Activated naive CD4-positive, alpha-beta T cell treated with anti-CD3 and anti-CD28 coated beads for 36 hours (primary cell): ENCODE measurements around the gene PIBF1. TPM values are rescaled to one million over a fixed set of nuclear protein-coding genes. Genes with fewer than 3 reads are reported as not detected.
"Not testable (repeated sequence)": the region's sequence is repeated elsewhere in the genome, so short reads cannot be mapped to it uniquely, and the experiment has no call there.

ENCODE experiments used
- CTCF ChIA-PET: fragments of 350-600 bp; sonication (Branson Sonifier 250); formaldehyde crosslinking; loops from one replicate; lab custom pipeline; 2021; ENCODE audit warnings: antibody characterized with exemption; lab: Charles Lee
- DNase-seq: peaks from one replicate; pipeline ENCODE4 v3.0.0-alpha.2; 2020
- H3K27ac Mint-ChIP-seq: one replicate; pipeline ENCODE4 v1.8.0; 2021; ENCODE audit warnings: mild to moderate bottlenecking, mixed read lengths
- H3K27me3 Mint-ChIP-seq: one replicate; pipeline ENCODE4 v1.8.0; 2021; ENCODE audit warnings: low read depth, mixed read lengths
- H3K36me3 Mint-ChIP-seq: one replicate; pipeline ENCODE4 v1.8.0; 2021; ENCODE audit warnings: low read depth, mixed read lengths
- H3K4me1 Mint-ChIP-seq: one replicate; pipeline ENCODE4 v1.8.0; 2021; ENCODE audit warnings: low read depth, mixed read lengths
- H3K4me3 Mint-ChIP-seq: one replicate; pipeline ENCODE4 v1.8.0; 2021; ENCODE audit warnings: mild to moderate bottlenecking, moderate library complexity, mixed read lengths
- H3K9me3 Mint-ChIP-seq: one replicate; pipeline ENCODE4 v1.8.0; 2021; ENCODE audit warnings: mixed read lengths
- intact Hi-C: fragments of 100-400 bp; cut with micrococcal nuclease; formaldehyde crosslinking; loops from one replicate; pipeline ENCODE4 v1.15.1; 2023
- total RNA-seq, 2 experiments: library from RNA; stranded (reverse); gene quantifications; one replicate each; pipeline ENCODE4 v1.2.3, GENCODE V29; 2021

Gene PIBF1
- total RNA-seq, 2 experiments from 2014 or later: 19.5 to 23.5 TPM

DNA sequence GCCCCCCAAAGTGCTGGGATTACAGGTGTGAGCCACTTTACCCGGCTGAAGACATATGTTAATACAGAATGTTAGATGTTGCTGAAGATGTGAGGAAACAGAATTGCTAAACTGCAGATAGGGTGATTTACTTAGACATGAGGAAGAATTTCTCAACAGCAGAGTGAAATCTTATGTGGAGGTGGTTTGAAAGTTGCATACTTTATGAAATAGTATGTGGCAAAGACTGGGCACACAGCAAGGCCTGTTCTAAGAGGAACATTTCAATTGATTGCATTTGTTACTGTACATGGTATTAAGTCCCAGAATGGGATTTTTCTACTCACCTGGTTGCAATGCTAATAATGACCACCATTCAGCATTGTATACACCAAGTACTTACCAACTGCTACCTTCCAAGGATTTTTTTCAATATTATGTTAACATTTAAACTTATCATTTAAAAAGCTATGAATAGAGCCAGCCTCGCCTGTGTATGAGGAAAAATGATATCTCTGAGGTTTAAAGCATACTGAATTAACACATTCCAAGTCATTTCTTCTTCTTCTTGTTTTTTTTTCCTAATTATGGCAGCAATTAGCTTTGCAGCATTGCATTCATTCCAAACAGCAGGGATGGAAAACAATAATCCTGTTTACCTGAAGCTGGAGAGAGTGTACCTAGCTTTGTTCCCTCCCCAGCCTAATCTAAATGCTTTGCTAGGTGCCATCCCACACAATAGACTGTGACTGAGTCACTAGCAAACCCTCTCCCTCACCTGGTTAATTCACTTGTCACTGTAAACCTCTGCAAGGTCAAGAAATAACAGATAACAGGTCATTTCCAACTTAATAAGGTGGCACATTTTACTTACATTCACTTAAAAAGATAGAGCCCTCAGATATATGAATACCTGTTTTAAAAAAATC, 257.5 kb downstream of the PIBF1 start:
- H3K27me3 Mint-ChIP-seq: no peaks in the 10 kb centered on the region
- H3K4me3 Mint-ChIP-seq: no peak overlapping the region
- no peaks in the 10 kb centered on the region for H3K36me3 Mint-ChIP-seq
- no peaks in the 10 kb centered on the region for H3K4me1 Mint-ChIP-seq
- no peak overlapping the region for H3K27ac Mint-ChIP-seq
- CTCF ChIA-PET: interaction anchor here (0.6 kb wide), 1 partner anchor 87 kb away, joined by 3 read pairs; no protein-coding TSS in a partner anchor
- no peak for DNase-seq
- intact Hi-C loops: no loop called here
- H3K9me3 Mint-ChIP-seq: no peaks in the 10 kb centered on the region

DNA sequence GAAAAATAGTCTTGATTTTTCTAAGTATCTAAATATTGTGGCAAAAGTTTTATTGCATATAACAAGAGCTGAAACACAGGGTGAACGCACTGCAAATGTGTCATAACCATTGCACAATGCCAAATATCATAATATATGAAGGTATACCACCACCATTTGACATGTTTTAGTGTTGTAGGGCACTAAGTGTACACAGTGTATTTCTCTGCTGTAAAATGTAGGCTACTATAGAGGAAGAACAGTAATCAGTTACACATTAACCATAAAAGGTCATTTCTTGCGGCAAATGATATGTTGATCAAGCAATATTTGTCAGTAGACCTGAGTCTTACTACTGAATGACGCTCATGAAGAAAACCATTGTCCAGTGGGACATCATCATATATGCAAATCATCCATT, 258.6 kb downstream of the PIBF1 start:
- Mint-ChIP-seq H3K27me3 (no peaks in the 10 kb centered on the region), H3K4me3 (no peak overlapping the region), H3K36me3 (no peaks in the 10 kb centered on the region), H3K27ac (no peak overlapping the region), H3K4me1 (no peaks in the 10 kb centered on the region), H3K9me3 (no peaks in the 10 kb centered on the region)
- intact Hi-C loops: no loop called here
- CTCF ChIA-PET: interaction anchor here (0.6 kb wide), 1 partner anchor 88 kb away, joined by 3 read pairs; no protein-coding TSS in a partner anchor
- DNase-seq: no peak

DNA sequence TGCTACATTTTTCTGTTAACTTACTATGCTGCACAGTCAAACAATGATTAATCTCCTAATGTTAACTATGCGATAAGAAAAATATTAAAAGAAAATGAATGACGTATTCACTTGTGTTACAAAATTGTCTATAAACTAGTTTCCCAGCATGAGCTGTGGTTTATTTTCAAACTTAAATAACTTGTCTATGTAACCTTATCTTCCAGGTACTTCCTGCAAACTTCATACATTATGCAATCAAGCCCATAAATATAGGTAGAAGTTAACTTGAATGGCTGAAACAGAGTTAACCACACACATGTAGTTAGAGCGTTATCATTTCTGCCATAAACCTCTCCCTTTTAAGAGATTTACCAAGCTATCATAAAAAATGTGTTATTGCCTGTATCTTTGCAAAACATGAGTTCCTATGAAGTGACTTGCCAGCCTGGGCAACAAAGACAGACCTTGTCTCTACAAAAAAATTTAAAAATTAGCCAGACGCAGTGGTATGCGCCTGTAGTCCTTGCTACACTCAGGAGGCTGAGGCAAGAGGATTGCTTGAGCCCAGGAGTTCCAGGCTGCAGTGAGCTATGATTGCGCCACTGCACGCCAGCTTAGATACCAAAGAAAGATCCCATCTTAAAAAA, 259.1 kb downstream of the PIBF1 start:
- no peak for DNase-seq
- H3K4me3 Mint-ChIP-seq: no peak overlapping the region
- no peaks in the 10 kb centered on the region for H3K27me3 Mint-ChIP-seq
- CTCF ChIA-PET: interaction anchor here (0.7 kb wide), 1 partner anchor 1854 kb away, joined by 3 read pairs; no protein-coding TSS in a partner anchor
- H3K4me1 Mint-ChIP-seq: no peaks in the 10 kb centered on the region
- intact Hi-C loops: no loop called here
- no peaks in the 10 kb centered on the region for H3K9me3 Mint-ChIP-seq
- H3K27ac Mint-ChIP-seq: no peak overlapping the region
- no peaks in the 10 kb centered on the region for H3K36me3 Mint-ChIP-seq

DNA sequence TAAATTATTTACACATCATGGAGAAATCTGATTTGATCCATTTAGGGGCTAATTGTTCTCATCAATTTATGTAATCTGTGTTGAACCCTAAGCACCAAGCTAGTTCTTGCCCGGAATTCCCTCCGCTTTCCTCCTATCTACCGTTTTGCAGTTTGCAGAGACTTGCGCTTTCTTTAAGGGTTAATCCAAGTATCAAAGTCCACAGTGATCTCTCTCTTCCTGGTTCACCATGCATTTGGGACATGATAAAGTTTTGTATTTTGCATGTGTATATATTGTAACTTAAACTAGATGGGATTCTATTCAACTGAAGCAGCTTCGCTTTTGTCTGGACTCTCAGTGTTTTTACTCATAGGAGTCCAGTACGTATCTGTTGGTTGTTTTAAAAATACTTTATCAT, 263.1 kb downstream of the PIBF1 start:
- intact Hi-C loops: no loop called here
- H3K36me3 Mint-ChIP-seq: no peaks in the 10 kb centered on the region
- CTCF ChIA-PET: no interaction called here
- H3K4me1 Mint-ChIP-seq: no peaks in the 10 kb centered on the region
- DNase-seq: no peak
- no peak overlapping the region for H3K27ac Mint-ChIP-seq
- H3K9me3 Mint-ChIP-seq: no peaks in the 10 kb centered on the region
- H3K4me3 Mint-ChIP-seq: no peak overlapping the region
- H3K27me3 Mint-ChIP-seq: no peaks in the 10 kb centered on the region

DNA sequence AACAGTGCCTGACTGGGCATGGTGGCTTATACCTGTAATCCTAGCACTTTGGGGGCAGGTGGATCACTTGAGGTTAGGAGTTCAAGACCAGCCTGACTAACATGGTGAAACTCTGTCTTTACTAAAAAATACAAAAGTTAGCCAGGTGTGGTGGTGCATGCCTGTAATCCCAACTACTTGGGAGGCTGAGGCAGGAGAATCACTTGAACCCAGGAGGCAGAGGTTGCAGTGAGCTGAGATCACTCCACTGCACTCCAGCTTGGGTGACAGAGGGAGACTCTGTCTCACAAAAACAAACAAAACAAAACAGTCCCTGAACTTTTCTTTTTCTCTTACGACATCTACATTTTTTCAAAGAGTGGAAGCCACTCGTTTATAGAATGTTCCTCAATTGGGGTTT, 266.7 kb downstream of the PIBF1 start:
- CTCF ChIA-PET, DNase-seq, intact Hi-C loops, H3K36me3 Mint-ChIP-seq, H3K27ac Mint-ChIP-seq, H3K4me1 Mint-ChIP-seq, H3K9me3 Mint-ChIP-seq, H3K4me3 Mint-ChIP-seq, H3K27me3 Mint-ChIP-seq: not testable (repeated sequence)

DNA sequence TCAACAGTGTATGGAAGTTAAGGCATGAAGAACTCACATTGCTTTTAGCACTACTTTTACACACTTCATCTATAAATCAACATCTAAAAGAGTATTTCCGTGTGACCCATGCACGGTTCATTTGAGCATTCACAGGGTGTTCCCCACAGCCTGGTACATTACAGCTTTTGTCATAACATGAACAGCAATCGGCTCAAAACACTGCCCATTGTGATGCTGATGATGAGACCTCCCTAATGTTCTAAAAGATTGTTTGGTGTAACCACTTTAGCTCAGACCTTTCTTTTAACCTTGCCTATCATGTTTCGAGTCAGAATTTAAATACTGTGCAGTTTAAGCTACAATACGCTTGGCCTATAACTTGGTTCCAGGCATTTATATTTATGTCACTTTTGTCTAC, 272.8 kb downstream of the PIBF1 start:
- intact Hi-C loops: loop anchor here (10.0 kb wide), 2 partner anchors 190 to 1080 kb away; partner anchors contain the start of gene KLF12
- no peaks in the 10 kb centered on the region for H3K36me3 Mint-ChIP-seq
- H3K4me1 Mint-ChIP-seq: peaks cover 6% of the 10 kb centered on the region
- H3K27me3 Mint-ChIP-seq: peaks cover 15% of the 10 kb centered on the region
- CTCF ChIA-PET: interaction anchor here (1.4 kb wide), 1 partner anchor 21 kb away, joined by 3 read pairs; no protein-coding TSS in a partner anchor
- H3K27ac Mint-ChIP-seq: no peak overlapping the region
- no peak for DNase-seq
- H3K4me3 Mint-ChIP-seq: no peak overlapping the region
- H3K9me3 Mint-ChIP-seq: no peaks in the 10 kb centered on the region

DNA sequence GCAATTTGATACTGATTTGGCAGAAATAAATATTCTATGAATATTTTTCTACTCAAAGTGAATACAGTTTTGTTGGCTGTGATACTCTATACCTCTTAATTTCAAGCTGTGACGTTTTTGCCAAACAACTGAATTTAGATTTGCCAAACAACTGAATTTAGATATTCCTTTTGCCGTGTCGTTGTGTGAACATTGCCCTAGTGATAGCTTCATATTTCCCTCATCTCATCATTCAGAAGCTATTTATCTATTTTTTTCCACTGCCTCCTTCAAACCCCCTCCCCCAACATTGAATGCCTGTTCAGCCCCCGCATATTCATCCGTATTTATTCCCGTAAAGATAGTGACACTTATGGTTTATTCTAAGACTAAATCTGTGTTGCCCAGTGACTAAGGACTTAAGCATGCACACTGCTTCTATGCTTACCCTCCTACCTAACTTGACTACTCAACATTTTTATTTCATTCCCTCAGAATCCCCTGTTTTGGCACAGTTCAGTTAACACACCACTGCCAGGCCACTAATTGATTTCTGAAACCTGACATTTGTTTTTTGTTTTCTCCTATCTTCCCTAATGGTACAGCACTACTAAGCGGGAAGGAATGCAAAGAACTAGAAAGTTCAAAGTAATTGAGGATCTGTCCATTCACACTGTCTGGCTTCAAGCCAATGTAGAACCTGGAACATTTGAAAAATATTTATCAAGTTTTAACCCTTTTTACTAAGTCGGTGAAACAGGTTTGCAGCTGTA, 274.1 kb downstream of the PIBF1 start:
- intact Hi-C loops: loop anchor here (10.0 kb wide), 2 partner anchors 191 to 1079 kb away; partner anchors contain the start of gene KLF12
- CTCF ChIA-PET: interaction anchor here (0.6 to 1.4 kb wide), 2 partner anchors 17 to 20 kb away, joined by 3 read pairs; no protein-coding TSS in a partner anchor
- no peak overlapping the region for H3K27ac Mint-ChIP-seq
- H3K36me3 Mint-ChIP-seq: no peaks in the 10 kb centered on the region
- DNase-seq: no peak
- no peak overlapping the region for H3K4me3 Mint-ChIP-seq
- peaks cover 22% of the 10 kb centered on the region for H3K27me3 Mint-ChIP-seq
- H3K4me1 Mint-ChIP-seq: peaks cover 15% of the 10 kb centered on the region
- H3K9me3 Mint-ChIP-seq: no peaks in the 10 kb centered on the region

DNA sequence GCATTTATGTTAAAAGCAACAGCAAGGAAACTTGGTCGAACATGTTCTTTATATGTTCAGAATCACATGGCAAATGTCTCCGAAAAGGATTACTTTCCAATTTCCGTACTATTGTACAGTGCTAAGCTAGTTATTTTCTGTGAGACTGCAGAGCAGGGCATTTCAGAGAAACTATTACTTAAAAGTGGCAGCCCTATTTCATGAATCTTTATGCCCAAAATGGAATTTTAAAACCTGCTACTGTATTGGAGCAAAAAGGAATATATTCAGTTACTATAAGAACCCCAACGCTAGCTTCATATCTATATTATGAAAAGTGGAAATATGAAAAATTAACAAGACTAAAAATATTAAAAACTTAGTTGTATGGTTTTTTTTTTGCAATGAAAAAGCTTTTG, 274.6 kb downstream of the PIBF1 start:
- Mint-ChIP-seq H3K27ac (no peak overlapping the region), H3K9me3 (no peaks in the 10 kb centered on the region), H3K4me1 (peaks cover 15% of the 10 kb centered on the region), H3K4me3 (no peak overlapping the region), H3K36me3 (no peaks in the 10 kb centered on the region), H3K27me3 (peaks cover 22% of the 10 kb centered on the region)
- intact Hi-C loops: loop anchor here (10.0 kb wide), 2 partner anchors 192 to 1078 kb away; partner anchors contain the start of gene KLF12
- DNase-seq: no peak
- CTCF ChIA-PET: interaction anchor here (0.6 kb wide), 1 partner anchor 16 kb away, joined by 3 read pairs; no protein-coding TSS in a partner anchor

DNA sequence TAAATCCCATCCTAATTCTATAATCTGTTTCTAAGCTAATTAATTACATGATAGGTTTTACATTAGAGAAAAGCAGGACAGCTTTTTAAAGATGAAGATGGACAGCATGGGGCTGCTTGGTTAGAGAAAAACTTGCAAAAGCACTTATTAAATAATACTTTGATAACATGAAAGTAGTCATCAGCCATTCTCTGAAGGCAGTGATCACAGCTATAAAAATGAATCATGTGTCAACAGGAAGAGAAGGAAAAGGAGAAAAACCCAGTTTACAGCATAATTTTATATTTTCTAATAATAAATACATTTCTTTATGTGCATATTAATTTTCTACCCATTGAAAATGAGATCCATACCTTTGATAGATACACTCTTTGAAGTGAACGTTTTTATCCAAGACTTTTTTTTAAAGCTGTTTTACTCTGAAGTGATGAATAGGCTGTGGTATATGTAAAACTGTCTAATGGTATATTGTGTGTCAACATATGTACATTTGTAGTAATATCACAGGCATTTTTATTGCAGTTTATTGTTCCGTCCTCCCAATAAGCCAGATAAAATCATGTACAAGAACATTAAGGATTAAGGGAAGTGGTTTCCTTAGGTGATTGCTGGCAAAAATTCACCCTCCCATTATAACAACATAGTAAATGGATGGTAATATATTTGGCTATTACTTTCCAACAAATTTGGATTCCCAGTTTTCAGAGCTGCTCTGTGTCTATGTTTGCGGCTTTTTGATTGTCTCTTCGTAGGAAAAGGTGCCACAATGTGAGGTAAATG, 275.5 kb downstream of the PIBF1 start:
- Mint-ChIP-seq H3K4me1 (peaks cover 17% of the 10 kb centered on the region), H3K4me3 (no peak overlapping the region), H3K27ac (no peak overlapping the region), H3K27me3 (peaks cover 22% of the 10 kb centered on the region), H3K36me3 (no peaks in the 10 kb centered on the region), H3K9me3 (no peaks in the 10 kb centered on the region)
- intact Hi-C loops: loop anchor here (1.0 to 10.0 kb wide), 8 partner anchors 173 to 1077 kb away; partner anchors contain the start of genes BORA, DIS3, KLF12 and MZT1
- no peak for DNase-seq
- CTCF ChIA-PET: no interaction called here

DNA sequence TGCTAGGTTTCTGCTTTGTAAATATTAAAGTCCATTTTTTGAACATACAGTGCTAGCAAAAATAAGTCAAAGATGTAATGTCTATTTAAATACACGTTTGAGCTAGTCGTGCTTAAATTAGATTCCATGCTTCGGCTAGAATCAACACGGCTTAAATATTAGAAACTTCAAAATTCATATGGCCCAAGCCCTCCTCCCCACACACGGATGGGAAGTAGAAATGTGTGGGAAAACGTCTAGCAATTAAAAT, 276.1 kb downstream of the PIBF1 start:
- H3K27ac Mint-ChIP-seq: no peak overlapping the region
- CTCF ChIA-PET: no interaction called here
- H3K27me3 Mint-ChIP-seq: peaks cover 22% of the 10 kb centered on the region

DNA sequence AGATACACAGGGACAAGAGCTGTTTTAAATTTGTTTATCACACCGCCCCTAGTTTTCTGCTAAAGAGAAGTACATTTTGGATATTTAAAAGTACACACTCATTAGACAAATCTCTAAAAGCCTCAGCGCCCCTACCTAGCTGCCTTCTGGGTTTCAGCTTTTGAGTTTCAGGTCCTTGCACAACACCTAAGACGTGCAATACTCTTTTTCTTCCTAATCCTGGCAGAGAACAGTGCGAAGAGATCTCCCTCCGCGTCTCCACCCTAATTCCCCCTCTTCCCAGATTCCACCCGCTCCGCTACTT, 276.5 kb downstream of the PIBF1 start:
- CTCF ChIA-PET: interaction anchor here (0.8 to 1.3 kb wide), 5 partner anchors 64 to 649 kb away, joined by 3 to 4 read pairs (median 3); no protein-coding TSS in a partner anchor

More for the DNA sequence above, 276.1 kb downstream of the PIBF1 start:
- Mint-ChIP-seq H3K36me3 (no peaks in the 10 kb centered on the region), H3K9me3 (no peaks in the 10 kb centered on the region), H3K4me3 (peak overlapping the region; percentile 87), H3K4me1 (peaks cover 17% of the 10 kb centered on the region)
- no peak for DNase-seq
- intact Hi-C loops: loop anchor here (1.0 to 10.0 kb wide), 8 partner anchors 172 to 1077 kb away; partner anchors contain the start of genes BORA, DIS3, KLF12 and MZT1

More for the DNA sequence above, 276.5 kb downstream of the PIBF1 start:
- Mint-ChIP-seq H3K9me3 (no peaks in the 10 kb centered on the region), H3K27ac (no peak overlapping the region), H3K36me3 (no peaks in the 10 kb centered on the region), H3K27me3 (peaks cover 22% of the 10 kb centered on the region), H3K4me3 (peak overlapping the region; percentile 87), H3K4me1 (peaks cover 17% of the 10 kb centered on the region)
- DNase-seq: no peak
- intact Hi-C loops: loop anchor here (1.0 to 10.0 kb wide), 8 partner anchors 172 to 1076 kb away; partner anchors contain the start of genes BORA, DIS3, KLF12 and MZT1
